Activated CD8-positive, alpha-beta T cell treated with anti-CD3 and anti-CD28 coated beads for 36 hours (primary cell): Measurements from ENCODE around the gene LIPH. TPM values are rescaled to one million over a fixed set of nuclear protein-coding genes. Genes with fewer than 3 reads are reported as not detected.
A peak's percentile ranks its signal among the peaks of the same experiment; 100 is the strongest.

Source experiments
- ATAC-seq: fragments of 200-7000 bp; cut with Tn5 transposase; one replicate; pipeline ENCODE4 v1.10.0; 2021; ENCODE audit warnings: mild to moderate bottlenecking, moderate library complexity
- CTCF ChIA-PET: fragments of 350-600 bp; sonication (Branson Sonifier 250); formaldehyde crosslinking; loops from one replicate; lab custom pipeline; 2021; ENCODE audit warnings: antibody characterized with exemption; lab: Charles Lee
- POLR2A ChIA-PET: fragments of 350-600 bp; sonication (Branson Sonifier 250); formaldehyde crosslinking; loops from one replicate; lab custom pipeline; 2021; ENCODE audit warnings: antibody characterized with exemption; lab: Charles Lee
- DNase-seq: peaks from one replicate; pipeline ENCODE4 v3.0.0-alpha.2; 2020
- H3K27ac Mint-ChIP-seq: one replicate; pipeline ENCODE4 v1.8.0; 2021; ENCODE audit warnings: mild to moderate bottlenecking, mixed read lengths
- H3K27me3 Mint-ChIP-seq: one replicate; pipeline ENCODE4 v1.8.0; 2021; ENCODE audit warnings: mixed read lengths
- H3K36me3 Mint-ChIP-seq: one replicate; pipeline ENCODE4 v1.8.0; 2021; ENCODE audit warnings: low read depth, mixed read lengths
- H3K4me1 Mint-ChIP-seq: one replicate; pipeline ENCODE4 v1.8.0; 2021; ENCODE audit warnings: low read depth, mixed read lengths
- H3K4me3 Mint-ChIP-seq: one replicate; pipeline ENCODE4 v1.8.0; 2021; ENCODE audit warnings: mild to moderate bottlenecking, moderate library complexity, mixed read lengths
- H3K9me3 Mint-ChIP-seq: one replicate; pipeline ENCODE4 v1.8.0; 2021; ENCODE audit warnings: mixed read lengths
- intact Hi-C: fragments of 100-400 bp; cut with micrococcal nuclease; formaldehyde crosslinking; loops from one replicate; pipeline ENCODE4 v1.10.0; 2022
- total RNA-seq, 2 experiments: library from RNA; stranded (reverse); gene quantifications; one replicate each; pipeline ENCODE4 v1.2.3, GENCODE V29; 2021
- TF ChIP-seq, protein P1 (sequence below): fragments of 200-600 bp; IDR thresholded peaks from one replicate; pipeline ENCODE4 v1.8.0; 2022; ENCODE audit warnings: antibody characterized with exemption, mild to moderate bottlenecking

The LIPH gene
- total RNA-seq, 2 experiments from 2014 or later, result not detected

DNA sequence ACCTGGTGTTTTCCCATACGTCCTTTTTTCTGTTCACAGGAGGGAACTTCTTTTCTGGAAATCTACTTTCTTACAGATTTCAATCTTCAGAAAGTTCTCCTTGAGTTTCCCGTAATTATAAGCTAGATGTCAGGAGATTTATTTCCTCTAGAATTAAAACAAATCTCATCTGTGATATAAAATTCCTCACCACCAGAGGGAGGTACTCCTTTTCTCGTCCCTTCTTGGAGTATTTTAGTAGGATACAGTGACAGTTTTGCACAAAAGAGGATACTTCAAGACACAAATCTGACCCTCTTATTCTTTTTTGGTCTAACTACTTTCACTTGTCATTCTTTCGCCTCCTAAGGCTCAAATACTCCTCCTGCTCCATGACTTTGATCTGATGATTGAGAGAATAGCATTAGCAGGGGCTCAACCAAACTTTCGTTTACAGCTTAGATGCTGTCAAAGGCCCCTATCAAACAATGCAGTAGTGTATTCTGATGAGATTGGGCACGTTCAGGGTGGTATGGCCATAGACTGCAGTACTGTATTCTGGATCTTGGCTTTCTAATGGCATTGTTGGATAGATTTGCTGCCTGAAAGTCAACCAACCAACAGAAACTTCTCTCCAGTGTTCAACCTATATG lies 91.6 kb downstream of the LIPH start:
- Mint-ChIP-seq H3K9me3 (no peaks in the 10 kb centered on the region), H3K4me1 (no peaks in the 10 kb centered on the region), H3K4me3 (no peak overlapping the region), H3K36me3 (no peaks in the 10 kb centered on the region), H3K27ac (no peak overlapping the region), H3K27me3 (no peaks in the 10 kb centered on the region)
- ChIA-PET CTCF (interaction anchor here (0.9 to 2.9 kb wide), 6 partner anchors 10 to 200 kb away, joined by 3 to 14 read pairs (median 4); no protein-coding TSS in a partner anchor), POLR2A (interaction anchor here (0.9 kb wide), 1 partner anchor 74 kb away, joined by 3 read pairs; no protein-coding TSS in a partner anchor)
- intact Hi-C loops, result no loop called here
- DNase-seq (no peak), ATAC-seq (no peak)
- TF ChIP-seq, protein P1, sequence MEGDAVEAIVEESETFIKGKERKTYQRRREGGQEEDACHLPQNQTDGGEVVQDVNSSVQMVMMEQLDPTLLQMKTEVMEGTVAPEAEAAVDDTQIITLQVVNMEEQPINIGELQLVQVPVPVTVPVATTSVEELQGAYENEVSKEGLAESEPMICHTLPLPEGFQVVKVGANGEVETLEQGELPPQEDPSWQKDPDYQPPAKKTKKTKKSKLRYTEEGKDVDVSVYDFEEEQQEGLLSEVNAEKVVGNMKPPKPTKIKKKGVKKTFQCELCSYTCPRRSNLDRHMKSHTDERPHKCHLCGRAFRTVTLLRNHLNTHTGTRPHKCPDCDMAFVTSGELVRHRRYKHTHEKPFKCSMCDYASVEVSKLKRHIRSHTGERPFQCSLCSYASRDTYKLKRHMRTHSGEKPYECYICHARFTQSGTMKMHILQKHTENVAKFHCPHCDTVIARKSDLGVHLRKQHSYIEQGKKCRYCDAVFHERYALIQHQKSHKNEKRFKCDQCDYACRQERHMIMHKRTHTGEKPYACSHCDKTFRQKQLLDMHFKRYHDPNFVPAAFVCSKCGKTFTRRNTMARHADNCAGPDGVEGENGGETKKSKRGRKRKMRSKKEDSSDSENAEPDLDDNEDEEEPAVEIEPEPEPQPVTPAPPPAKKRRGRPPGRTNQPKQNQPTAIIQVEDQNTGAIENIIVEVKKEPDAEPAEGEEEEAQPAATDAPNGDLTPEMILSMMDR, result peak; percentile 25

DNA sequence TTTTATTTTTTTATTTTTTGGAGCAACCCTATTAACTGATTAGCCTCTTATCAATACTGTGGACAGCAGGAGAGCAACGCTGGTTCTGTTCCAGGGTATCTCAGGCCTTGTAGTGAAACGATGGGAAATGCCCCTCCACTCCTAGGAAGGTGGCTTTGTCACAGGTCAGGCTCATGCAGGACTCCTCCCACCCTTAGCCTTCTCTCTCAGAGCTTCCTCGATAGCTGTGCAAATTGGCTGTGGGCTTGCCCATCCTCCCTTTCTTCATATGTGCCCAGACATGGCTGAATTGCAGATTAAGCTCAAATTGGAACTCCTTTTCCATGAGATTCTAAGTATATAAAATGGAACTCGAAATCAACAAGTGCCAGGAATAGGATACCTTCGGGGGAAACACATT lies 92.1 kb downstream of the LIPH start:
- no peak for DNase-seq
- H3K27me3 Mint-ChIP-seq, result no peaks in the 10 kb centered on the region
- no peak for ATAC-seq
- no peaks in the 10 kb centered on the region for H3K4me1 Mint-ChIP-seq
- ChIA-PET POLR2A (no interaction called here), CTCF (interaction anchor here (0.9 to 2.9 kb wide), 5 partner anchors 9 to 201 kb away, joined by 3 to 14 read pairs (median 4); no protein-coding TSS in a partner anchor)
- H3K36me3 Mint-ChIP-seq, result no peaks in the 10 kb centered on the region
- no peaks in the 10 kb centered on the region for H3K9me3 Mint-ChIP-seq
- H3K27ac Mint-ChIP-seq, result no peak overlapping the region
- H3K4me3 Mint-ChIP-seq, result no peak overlapping the region
- TF ChIP-seq, protein P1, result no peak
- intact Hi-C loops, result no loop called here

DNA sequence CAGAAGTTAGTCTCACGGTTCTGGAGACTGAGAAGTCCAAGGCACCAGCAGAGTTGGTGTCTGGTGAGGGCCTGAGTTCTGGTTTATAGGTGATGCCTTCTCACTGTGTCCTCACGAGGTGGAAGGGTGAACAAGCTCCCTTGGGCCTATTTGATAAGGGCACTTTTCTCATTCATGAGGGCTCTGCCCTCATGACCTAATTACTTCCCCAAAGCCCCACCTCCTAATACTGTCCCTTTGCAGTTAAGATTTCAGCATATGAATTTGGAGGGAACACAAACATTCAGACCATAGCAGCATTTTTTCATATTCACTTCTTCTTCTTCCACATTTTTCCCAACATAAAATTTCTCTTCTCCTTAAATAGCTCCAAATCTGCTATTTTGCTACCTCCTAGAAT lies 95.0 kb downstream of the LIPH start:
- Mint-ChIP-seq H3K36me3 (no peaks in the 10 kb centered on the region), H3K4me3 (no peak overlapping the region), H3K27ac (no peak overlapping the region), H3K9me3 (no peaks in the 10 kb centered on the region), H3K27me3 (no peaks in the 10 kb centered on the region), H3K4me1 (no peaks in the 10 kb centered on the region)
- DNase-seq, result no peak
- ATAC-seq, result no peak
- TF ChIP-seq, protein P1, result no peak
- POLR2A ChIA-PET, result no interaction called here
- CTCF ChIA-PET, result interaction anchor here (0.8 to 1.0 kb wide), 2 partner anchors 10 to 102 kb away, joined by 3 to 4 read pairs; no protein-coding TSS in a partner anchor
- intact Hi-C loops, result no loop called here

Other genes with a start within 250 kb of the LIPH start
- 10 to 100 TPM in 1 of 2 experiments, 1 to 10 TPM in 1; 8.9 to 10.2 TPM for gene MAP3K13, start 189.5 kb downstream of the LIPH start, total RNA-seq
- gene TMEM41A, start 53.6 kb downstream of the LIPH start, total RNA-seq, result 10 to 100 TPM; 21.5 to 24.5 TPM
- 10 to 100 TPM; 22.5 to 28.4 TPM for gene SENP2, start 33.7 kb upstream of the LIPH start, total RNA-seq